Natural killer cell treated with Interleukin-12 subunit alpha and Interleukin-12 subunit beta and Interleukin-15 and Interleukin-18, amount 100 ng/mL, for 72 hours (primary cell): Measurements from ENCODE around the gene ZNF841. TPM values are rescaled to one million over a fixed set of nuclear protein-coding genes. Genes with fewer than 3 reads are reported as not detected.
"Not testable (repeated sequence)": the region's sequence is repeated elsewhere in the genome, so short reads cannot be mapped to it uniquely, and the experiment has no call there.

ENCODE experiments used
- ATAC-seq, 2 donors: fragments of 150-1000 bp; cut with Tn5 transposase in 1 of 2; sonication (Bioruptor Pico), chemical (Tn5 transposase) in 1 of 2; 2 replicates each; pipeline ENCODE4 v1.10.0; 2021
- DNase-seq: peaks from one replicate; pipeline ENCODE4 v3.0.0; 2022; ENCODE audit warnings: low spot score
- H3K27ac Mint-ChIP-seq, 2 donors: 1 replicate in 1 of 2; 2 replicates in 1 of 2; pipeline ENCODE4 v1.8.0; 2022; ENCODE audit warnings: mixed read lengths in 2 of 2, mild to moderate bottlenecking in 1 of 2, moderate library complexity in 1 of 2
- H3K27me3 Mint-ChIP-seq, 2 donors: 1 replicate in 1 of 2; 2 replicates in 1 of 2; pipeline ENCODE4 v1.8.0; 2022; ENCODE audit warnings: mixed read lengths in 2 of 2
- H3K36me3 Mint-ChIP-seq: one replicate; pipeline ENCODE4 v1.8.0; 2022; ENCODE audit warnings: mixed read lengths
- H3K4me1 Mint-ChIP-seq, 2 donors: 1 replicate in 1 of 2; 2 replicates in 1 of 2; pipeline ENCODE4 v1.8.0; 2022; ENCODE audit warnings: low read depth in 2 of 2, mixed read lengths in 2 of 2, mild to moderate bottlenecking in 1 of 2
- H3K4me3 Mint-ChIP-seq: one replicate; pipeline ENCODE4 v1.8.0; 2022; ENCODE audit warnings: mixed read lengths
- H3K9me3 Mint-ChIP-seq: 2 replicates; pipeline ENCODE4 v1.8.0; 2022; ENCODE audit warnings: mixed read lengths
- total RNA-seq, 2 donors: library from RNA; stranded (reverse); gene quantifications; one replicate each; pipeline ENCODE4 v1.2.3, GENCODE V29; 2022

The ZNF841 gene
- total RNA-seq, 2 donors from 2014 or later: 36.5 to 43.0 TPM

- H3K27me3 Mint-ChIP-seq: no peaks in the 10 kb centered on the region
- DNase-seq (no peak), ATAC-seq (no peak)
- H3K4me3 Mint-ChIP-seq: no peak overlapping the region
- H3K4me1 Mint-ChIP-seq: no peaks in the 10 kb centered on the region
- H3K27ac Mint-ChIP-seq: no peak overlapping the region
- peaks cover 27% of the 10 kb centered on the region for H3K36me3 Mint-ChIP-seq
- peaks cover 4% of the 10 kb centered on the region for H3K9me3 Mint-ChIP-seq
Observed at GRCh38 chr19:52101866-52102562, 6.4 kb upstream of the ZNF841 start.

DNA sequence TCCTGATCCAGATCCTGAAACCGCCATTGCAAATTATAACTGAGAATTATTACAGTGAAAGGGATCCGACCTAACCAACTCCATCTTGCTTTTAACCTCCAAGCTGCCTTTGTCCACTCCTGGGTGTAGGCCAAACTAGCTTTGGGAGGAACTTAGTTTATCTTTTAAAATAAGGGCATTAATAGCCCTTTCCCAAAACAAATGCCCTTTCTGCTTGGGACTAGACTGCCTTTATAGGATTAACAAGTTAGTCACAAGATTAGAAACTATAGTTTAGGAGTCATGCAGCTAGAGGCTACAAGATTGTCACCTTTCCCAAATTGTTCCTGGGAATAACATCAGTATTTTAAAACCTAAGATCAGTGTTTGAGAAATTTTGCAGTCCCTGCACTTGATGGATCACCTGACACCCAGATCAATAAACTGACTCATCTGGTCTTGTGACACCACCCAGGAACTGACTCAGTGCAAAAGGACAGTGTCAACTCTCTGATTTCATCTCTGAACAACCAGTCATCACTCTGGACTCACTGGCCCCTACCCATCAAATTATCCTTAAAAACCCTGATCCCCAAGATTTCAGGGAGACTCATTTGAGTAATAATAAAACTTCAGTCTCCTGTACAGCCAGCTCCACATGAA, 4.1 kb upstream of the ZNF841 start:
- Mint-ChIP-seq H3K4me1 (peaks cover 7% of the 10 kb centered on the region in 2 donors), H3K9me3 (peaks cover 3% of the 10 kb centered on the region), H3K27me3 (no peaks in the 10 kb centered on the region), H3K4me3 (no peak overlapping the region), H3K36me3 (peaks cover 29% of the 10 kb centered on the region), H3K27ac (no peak overlapping the region)
- peak in 1 of 2 donors; percentile 58 for ATAC-seq
- no peak for DNase-seq

DNA sequence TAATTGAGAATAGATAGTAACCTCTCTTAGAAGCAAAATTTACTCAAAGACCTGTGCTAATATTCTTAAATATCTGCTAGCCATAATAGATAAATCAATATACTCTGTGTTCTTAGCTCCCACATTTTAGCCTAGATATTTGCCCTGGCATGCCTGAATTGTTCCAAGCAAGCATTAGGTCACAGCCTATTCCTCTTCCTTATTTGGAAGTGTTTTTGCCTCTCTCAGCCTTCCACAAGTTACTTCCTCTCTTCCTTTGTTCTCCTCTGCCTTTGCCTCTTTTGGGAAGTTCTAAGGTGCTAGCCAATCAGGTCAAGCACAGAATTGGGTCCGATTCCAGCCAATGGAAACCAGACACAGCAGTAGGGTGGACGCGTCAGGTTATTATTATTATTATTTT, 851 bp upstream of the ZNF841 start:
- H3K9me3 Mint-ChIP-seq, H3K27me3 Mint-ChIP-seq, DNase-seq, ATAC-seq: not testable (repeated sequence)
- Mint-ChIP-seq H3K36me3 (peaks cover 53% of the 10 kb centered on the region), H3K4me1 (peaks cover 29 to 31% of the 10 kb centered on the region in 2 donors), H3K4me3 (peak overlapping the region; percentile 99), H3K27ac (peak overlapping the region in 1 of 2 donors; percentile 96)

GRCh38 chr19:52094526-52095130, 937 bp downstream of the ZNF841 start:
- no peaks in the 10 kb centered on the region for H3K27me3 Mint-ChIP-seq
- peak overlapping the region; percentile 92 to 96 for H3K27ac Mint-ChIP-seq
- H3K36me3 Mint-ChIP-seq: peaks cover 64% of the 10 kb centered on the region
- peaks cover 39 to 40% of the 10 kb centered on the region in 2 donors for H3K4me1 Mint-ChIP-seq
- DNase-seq (no peak), ATAC-seq (no peak)
- peak overlapping the region; percentile 99 for H3K4me3 Mint-ChIP-seq
- peaks cover 8% of the 10 kb centered on the region for H3K9me3 Mint-ChIP-seq

GRCh38 chr19:52086481-52086880, 9.1 kb downstream of the ZNF841 start:
- no peaks in the 10 kb centered on the region for H3K27me3 Mint-ChIP-seq
- ATAC-seq: peak in 1 of 2 donors; percentile 59
- DNase-seq: no peak
- peaks cover 92% of the 10 kb centered on the region for H3K36me3 Mint-ChIP-seq
- no peak overlapping the region for H3K27ac Mint-ChIP-seq
- H3K9me3 Mint-ChIP-seq: peaks cover 6% of the 10 kb centered on the region
- H3K4me3 Mint-ChIP-seq: no peak overlapping the region
- H3K4me1 Mint-ChIP-seq: peaks cover 38 to 40% of the 10 kb centered on the region in 2 donors

DNA sequence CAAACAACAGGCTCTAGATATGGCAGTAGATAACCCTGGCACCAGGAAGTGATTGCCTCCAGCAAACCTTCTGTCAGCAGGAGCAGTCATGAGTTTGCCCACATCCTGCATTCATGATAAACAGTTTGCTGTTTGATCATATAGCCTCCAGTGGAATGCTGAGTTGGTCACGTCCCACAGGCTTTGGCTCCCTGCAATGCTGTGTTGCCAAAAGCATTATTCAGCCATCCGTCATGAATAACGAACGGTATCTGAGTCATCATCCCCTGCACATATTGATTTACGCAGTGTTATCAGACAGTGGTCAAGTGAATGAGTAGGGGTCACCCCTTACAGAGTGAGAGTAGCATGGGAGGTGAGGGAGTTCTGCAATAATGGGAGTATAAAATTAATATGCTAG, 25.1 kb downstream of the ZNF841 start:
- Mint-ChIP-seq H3K4me3 (no peak overlapping the region), H3K27me3 (no peaks in the 10 kb centered on the region), H3K9me3 (peaks cover 40% of the 10 kb centered on the region)

GRCh38 chr19:52069653-52070052, 25.9 kb downstream of the ZNF841 start:
- DNase-seq (no peak), ATAC-seq (no peak)
- peaks cover 3 to 6% of the 10 kb centered on the region in 2 donors for H3K4me1 Mint-ChIP-seq
- H3K36me3 Mint-ChIP-seq: peaks cover 78% of the 10 kb centered on the region
- no peak overlapping the region for H3K27ac Mint-ChIP-seq
- no peak overlapping the region for H3K4me3 Mint-ChIP-seq
- peaks cover 37% of the 10 kb centered on the region for H3K9me3 Mint-ChIP-seq
- H3K27me3 Mint-ChIP-seq: no peaks in the 10 kb centered on the region

More for the DNA sequence above, 25.1 kb downstream of the ZNF841 start:
- DNase-seq (no peak), ATAC-seq (no peak)
- H3K4me1 Mint-ChIP-seq: peaks cover 3 to 6% of the 10 kb centered on the region in 2 donors
- H3K36me3 Mint-ChIP-seq: peaks cover 80% of the 10 kb centered on the region
- H3K27ac Mint-ChIP-seq: no peak overlapping the region

DNA sequence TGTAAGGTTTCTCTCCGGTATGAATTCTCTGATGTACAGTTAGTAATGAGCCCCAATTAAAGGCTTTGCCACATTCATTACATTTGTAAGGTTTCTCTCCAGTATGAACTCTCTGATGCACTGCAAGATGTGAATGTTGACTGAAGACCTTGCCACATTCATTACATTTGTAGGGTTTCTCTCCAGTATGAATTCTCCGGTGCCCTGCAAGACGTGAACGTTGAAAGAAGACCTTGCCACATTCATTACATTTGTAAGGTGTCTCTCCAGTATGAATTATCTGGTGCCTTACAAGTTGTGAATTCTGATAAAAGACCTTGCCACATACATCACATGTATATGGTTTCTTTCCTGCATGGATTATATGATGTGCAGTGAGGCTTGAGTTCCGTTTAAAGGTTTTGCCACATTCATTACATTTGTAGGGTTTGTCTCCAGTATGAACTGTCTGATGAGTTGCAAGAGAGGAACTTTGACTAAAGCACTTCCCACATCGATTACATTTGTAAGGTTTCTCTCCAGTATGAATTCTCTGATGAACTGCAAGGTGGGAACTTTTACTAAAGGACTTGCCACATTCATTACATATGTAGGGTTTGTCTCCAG, 29.2 kb downstream of the ZNF841 start:
- ATAC-seq: no peak
- Mint-ChIP-seq H3K27ac (no peak overlapping the region), H3K4me3 (no peak overlapping the region), H3K27me3 (no peaks in the 10 kb centered on the region), H3K36me3 (peaks cover 59% of the 10 kb centered on the region), H3K4me1 (peaks cover 3 to 6% of the 10 kb centered on the region in 2 donors), H3K9me3 (peaks cover 36% of the 10 kb centered on the region)
- DNase-seq: no peak

- Mint-ChIP-seq H3K27me3 (no peaks in the 10 kb centered on the region), H3K36me3 (peaks cover 59% of the 10 kb centered on the region), H3K4me1 (peaks cover 3 to 6% of the 10 kb centered on the region in 2 donors), H3K27ac (no peak overlapping the region), H3K4me3 (no peak overlapping the region), H3K9me3 (peaks cover 35% of the 10 kb centered on the region)
- ATAC-seq: no peak
- no peak for DNase-seq
Observed at GRCh38 chr19:52065399-52065798, 30.2 kb downstream of the ZNF841 start.

- DNase-seq, H3K4me1 Mint-ChIP-seq, H3K4me3 Mint-ChIP-seq, H3K27me3 Mint-ChIP-seq, H3K27ac Mint-ChIP-seq, ATAC-seq: not testable (repeated sequence)
- Mint-ChIP-seq H3K36me3 (peaks cover 73% of the 10 kb centered on the region), H3K9me3 (peaks cover 36% of the 10 kb centered on the region)
Observed at GRCh38 chr19:52056480-52056879, 39.1 kb downstream of the ZNF841 start.

DNA sequence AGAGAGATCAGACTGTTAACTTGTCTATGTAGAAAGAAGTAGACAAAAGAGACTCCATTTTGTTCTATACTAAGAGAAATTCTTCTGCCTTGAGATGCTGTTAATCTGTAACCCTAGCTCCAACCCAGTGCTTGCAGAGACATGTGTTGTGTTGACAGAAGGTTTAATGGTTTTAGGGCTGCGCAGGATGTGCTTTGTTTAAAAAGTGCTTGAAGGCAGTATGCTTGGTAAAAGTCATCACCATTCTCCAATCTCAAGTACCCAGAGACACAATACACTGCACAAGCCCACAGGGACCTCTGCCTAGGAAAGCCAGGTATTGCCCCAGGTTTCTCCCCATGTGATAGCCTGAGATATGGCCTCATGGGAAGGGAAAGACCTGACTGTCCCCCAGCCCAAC, 43.8 kb downstream of the ZNF841 start:
- peaks cover 29% of the 10 kb centered on the region for H3K9me3 Mint-ChIP-seq
- ATAC-seq, H3K27ac Mint-ChIP-seq, H3K27me3 Mint-ChIP-seq, H3K4me3 Mint-ChIP-seq, DNase-seq: not testable (repeated sequence)
- H3K36me3 Mint-ChIP-seq: peaks cover 75% of the 10 kb centered on the region
- peaks cover 26% of the 10 kb centered on the region in 2 donors for H3K4me1 Mint-ChIP-seq

GRCh38 chr19:52048555-52049501, 46.7 kb downstream of the ZNF841 start, which contains the start of gene ZNF432:
Gene ZNF432 (minus strand): TSS chr19:52048838. CDS start chr19:52046868, 1,970 bp downstream.
- DNase-seq (peak; percentile 86), ATAC-seq (peak; percentile 96)
- peaks cover 67% of the 10 kb centered on the region for H3K36me3 Mint-ChIP-seq
- peaks cover 24 to 26% of the 10 kb centered on the region in 2 donors for H3K4me1 Mint-ChIP-seq
- H3K27ac Mint-ChIP-seq: peak within 1 kb of the TSS; percentile 97 to 99
- peaks cover 13% of the 10 kb centered on the region for H3K9me3 Mint-ChIP-seq
- no peaks in the 10 kb centered on the region for H3K27me3 Mint-ChIP-seq
- H3K4me3 Mint-ChIP-seq: peak within 1 kb of the TSS; percentile 99

DNA sequence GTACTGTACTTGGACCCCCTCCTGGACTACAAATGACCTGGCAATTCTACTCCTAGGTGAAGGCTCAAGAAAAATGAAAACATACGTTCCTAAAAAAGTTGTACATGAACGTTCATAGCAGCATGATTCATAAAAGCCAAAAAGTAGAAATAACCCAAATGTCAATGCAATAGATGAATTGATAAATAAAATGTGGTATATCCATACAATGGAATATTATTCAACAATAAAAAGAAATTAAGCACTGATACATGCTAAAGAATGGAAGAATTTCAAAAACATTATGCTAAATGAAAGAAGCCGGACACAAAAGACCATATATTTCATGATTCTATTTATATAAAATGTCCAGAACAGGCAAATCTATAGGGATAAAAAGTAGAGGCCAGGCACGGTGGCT, 56.4 kb downstream of the ZNF841 start:
- H3K36me3 Mint-ChIP-seq: peaks cover 82% of the 10 kb centered on the region
- peaks cover 0 to 5% of the 10 kb centered on the region in 2 donors for H3K4me1 Mint-ChIP-seq
- no peak for DNase-seq
- ATAC-seq: no peak
- no peak overlapping the region for H3K27ac Mint-ChIP-seq
- no peak overlapping the region for H3K4me3 Mint-ChIP-seq
- no peaks in the 10 kb centered on the region for H3K27me3 Mint-ChIP-seq
- H3K9me3 Mint-ChIP-seq: peaks cover 33% of the 10 kb centered on the region
